ENCODE data around the gene CCDC60.

Gene CCDC60

GRCh38 chr12:119363037-119363436 is 28.5 kb downstream of the CCDC60 start:
- H3K4me1 ChIP-seq (ENCODE audit: control insufficient read depth in 1 of 2, insufficient read depth in 2 of 2, low read length in 2 of 2), result no peaks in the 10 kb centered on the region
- H3K18ac ChIP-seq (ENCODE audit: low read length), result no peak overlapping the region
- H3K79me2 ChIP-seq (ENCODE audit: control insufficient read depth, insufficient read depth, low read length, poor library complexity), result no peaks in the 10 kb centered on the region
- H3K23ac ChIP-seq (ENCODE audit: low read length), result no peak overlapping the region
- no peak overlapping the region for H3K27ac ChIP-seq (ENCODE audit: low read depth, low read length)
- H2BK5ac ChIP-seq (ENCODE audit: low read depth, low read length, poor library complexity), result no peak overlapping the region
- no peaks in the 10 kb centered on the region for H3K79me1 ChIP-seq (ENCODE audit: low read length)
- H3K4me3 ChIP-seq (ENCODE audit: low read depth, low read length), result no peak overlapping the region
- H3K4ac ChIP-seq (ENCODE audit: low read depth, low read length), result no peak overlapping the region
- H3K9me3 ChIP-seq (ENCODE audit: insufficient read depth, low read depth, low read length), result no peaks in the 10 kb centered on the region
- no peak overlapping the region for H4K12ac ChIP-seq (ENCODE audit: low read depth, low read length)
- H2BK120ac ChIP-seq (ENCODE audit: insufficient read depth, low read length, poor library complexity), result no peak overlapping the region
- H3K9ac ChIP-seq (ENCODE audit: low read length), result no peak overlapping the region
- WGBS (ENCODE audit: extremely low coverage, insufficient coverage, insufficient read length), result no CpG with 5 or more reads among the region's 4 CpGs
- DNase-seq, result no peak
- H3K27me3 ChIP-seq (ENCODE audit: insufficient read depth, low read length), result no peaks in the 10 kb centered on the region
- H4K8ac ChIP-seq (ENCODE audit: low read depth, low read length), result no peak overlapping the region
- H3K36me3 ChIP-seq (ENCODE audit: control insufficient read depth in 1 of 2, insufficient read depth in 2 of 2, low read length in 2 of 2), result no peaks in the 10 kb centered on the region
- H3K4me2 ChIP-seq (ENCODE audit: low read length), result no peak overlapping the region
- H2AK5ac ChIP-seq (ENCODE audit: low read length), result no peak overlapping the region
- H3K14ac ChIP-seq (ENCODE audit: low read length), result no peak overlapping the region
- no peak overlapping the region for H2AFZ ChIP-seq (ENCODE audit: insufficient read depth, low read length, poor library complexity)
- no peak overlapping the region for H4K91ac ChIP-seq (ENCODE audit: low read depth, low read length)
- no peak overlapping the region for H2BK12ac ChIP-seq (ENCODE audit: low read length)

GRCh38 chr12:119363490-119363889 is 29.0 kb downstream of the CCDC60 start:
- no peaks in the 10 kb centered on the region for H3K36me3 ChIP-seq (ENCODE audit: control insufficient read depth in 1 of 2, insufficient read depth in 2 of 2, low read length in 2 of 2)
- H4K12ac ChIP-seq (ENCODE audit: low read depth, low read length), result no peak overlapping the region
- H3K4me2 ChIP-seq (ENCODE audit: low read length), result no peak overlapping the region
- no peaks in the 10 kb centered on the region for H3K79me1 ChIP-seq (ENCODE audit: low read length)
- no CpG with 5 or more reads among the region's 1 CpG for WGBS (ENCODE audit: extremely low coverage, insufficient coverage, insufficient read length)
- no peak overlapping the region for H3K23ac ChIP-seq (ENCODE audit: low read length)
- no peaks in the 10 kb centered on the region for H3K9me3 ChIP-seq (ENCODE audit: insufficient read depth, low read depth, low read length)
- no peak overlapping the region for H2AFZ ChIP-seq (ENCODE audit: insufficient read depth, low read length, poor library complexity)
- H4K8ac ChIP-seq (ENCODE audit: low read depth, low read length), result no peak overlapping the region
- H2BK12ac ChIP-seq (ENCODE audit: low read length), result no peak overlapping the region
- no peak overlapping the region for H3K9ac ChIP-seq (ENCODE audit: low read length)
- no peak overlapping the region for H3K14ac ChIP-seq (ENCODE audit: low read length)
- H3K18ac ChIP-seq (ENCODE audit: low read length), result no peak overlapping the region
- no peak overlapping the region for H2AK5ac ChIP-seq (ENCODE audit: low read length)
- no peak overlapping the region for H2BK5ac ChIP-seq (ENCODE audit: low read depth, low read length, poor library complexity)
- H3K79me2 ChIP-seq (ENCODE audit: control insufficient read depth, insufficient read depth, low read length, poor library complexity), result no peaks in the 10 kb centered on the region
- no peaks in the 10 kb centered on the region for H3K27me3 ChIP-seq (ENCODE audit: insufficient read depth, low read length)
- no peak for DNase-seq
- H3K27ac ChIP-seq (ENCODE audit: low read depth, low read length), result no peak overlapping the region
- H3K4ac ChIP-seq (ENCODE audit: low read depth, low read length), result no peak overlapping the region
- no peaks in the 10 kb centered on the region for H3K4me1 ChIP-seq (ENCODE audit: control insufficient read depth in 1 of 2, insufficient read depth in 2 of 2, low read length in 2 of 2)
- H3K4me3 ChIP-seq (ENCODE audit: low read depth, low read length), result no peak overlapping the region
- no peak overlapping the region for H2BK120ac ChIP-seq (ENCODE audit: insufficient read depth, low read length, poor library complexity)
- H4K91ac ChIP-seq (ENCODE audit: low read depth, low read length), result no peak overlapping the region

GRCh38 chr12:119365451-119365850 is 30.9 kb downstream of the CCDC60 start:
- no peak overlapping the region for H3K18ac ChIP-seq (ENCODE audit: low read length)
- H2AK5ac ChIP-seq (ENCODE audit: low read length), result no peak overlapping the region
- no peak overlapping the region for H2BK12ac ChIP-seq (ENCODE audit: low read length)
- H3K4ac ChIP-seq (ENCODE audit: low read depth, low read length), result no peak overlapping the region
- no peak overlapping the region for H2BK5ac ChIP-seq (ENCODE audit: low read depth, low read length, poor library complexity)
- no peak for DNase-seq
- WGBS (ENCODE audit: extremely low coverage, insufficient coverage, insufficient read length), result no CpG with 5 or more reads among the region's 3 CpGs
- no peak overlapping the region for H2AFZ ChIP-seq (ENCODE audit: insufficient read depth, low read length, poor library complexity)
- H4K91ac ChIP-seq (ENCODE audit: low read depth, low read length), result no peak overlapping the region
- no peak overlapping the region for H4K8ac ChIP-seq (ENCODE audit: low read depth, low read length)
- no peaks in the 10 kb centered on the region for H3K9me3 ChIP-seq (ENCODE audit: insufficient read depth, low read depth, low read length)
- no peak overlapping the region for H3K9ac ChIP-seq (ENCODE audit: low read length)
- H4K12ac ChIP-seq (ENCODE audit: low read depth, low read length), result no peak overlapping the region
- H3K4me3 ChIP-seq (ENCODE audit: low read depth, low read length), result no peak overlapping the region
- H3K23ac ChIP-seq (ENCODE audit: low read length), result no peak overlapping the region
- H3K79me2 ChIP-seq (ENCODE audit: control insufficient read depth, insufficient read depth, low read length, poor library complexity), result no peaks in the 10 kb centered on the region
- no peak overlapping the region for H3K27ac ChIP-seq (ENCODE audit: low read depth, low read length)
- H3K14ac ChIP-seq (ENCODE audit: low read length), result no peak overlapping the region
- H3K79me1 ChIP-seq (ENCODE audit: low read length), result no peaks in the 10 kb centered on the region
- H3K36me3 ChIP-seq (ENCODE audit: control insufficient read depth in 1 of 2, insufficient read depth in 2 of 2, low read length in 2 of 2), result no peaks in the 10 kb centered on the region
- H3K4me1 ChIP-seq (ENCODE audit: control insufficient read depth in 1 of 2, insufficient read depth in 2 of 2, low read length in 2 of 2), result peaks cover 3 to 4% of the 10 kb centered on the region in 2 experiments
- no peak overlapping the region for H3K4me2 ChIP-seq (ENCODE audit: low read length)
- H2BK120ac ChIP-seq (ENCODE audit: insufficient read depth, low read length, poor library complexity), result no peak overlapping the region
- H3K27me3 ChIP-seq (ENCODE audit: insufficient read depth, low read length), result no peaks in the 10 kb centered on the region

- Histone ChIP-seq H3K9me3 (ENCODE audit: insufficient read depth, low read depth, low read length) (no peaks in the 10 kb centered on the region), H2AFZ (ENCODE audit: insufficient read depth, low read length, poor library complexity) (no peak overlapping the region), H2BK120ac (ENCODE audit: insufficient read depth, low read length, poor library complexity) (no peak overlapping the region), H3K4me3 (ENCODE audit: low read depth, low read length) (no peak overlapping the region), H4K91ac (ENCODE audit: low read depth, low read length) (no peak overlapping the region), H3K23ac (ENCODE audit: low read length) (no peak overlapping the region), H2BK12ac (ENCODE audit: low read length) (no peak overlapping the region), H3K27me3 (ENCODE audit: insufficient read depth, low read length) (no peaks in the 10 kb centered on the region), H3K79me1 (ENCODE audit: low read length) (no peaks in the 10 kb centered on the region), H4K12ac (ENCODE audit: low read depth, low read length) (no peak overlapping the region), H3K4me1 (ENCODE audit: control insufficient read depth in 1 of 2, insufficient read depth in 2 of 2, low read length in 2 of 2) (peaks cover 3 to 4% of the 10 kb centered on the region in 2 experiments), H4K8ac (ENCODE audit: low read depth, low read length) (no peak overlapping the region), H3K4me2 (ENCODE audit: low read length) (no peak overlapping the region), H2AK5ac (ENCODE audit: low read length) (no peak overlapping the region), H3K4ac (ENCODE audit: low read depth, low read length) (no peak overlapping the region), H3K14ac (ENCODE audit: low read length) (no peak overlapping the region), H2BK5ac (ENCODE audit: low read depth, low read length, poor library complexity) (no peak overlapping the region), H3K36me3 (ENCODE audit: control insufficient read depth in 1 of 2, insufficient read depth in 2 of 2, low read length in 2 of 2) (no peaks in the 10 kb centered on the region), H3K9ac (ENCODE audit: low read length) (no peak overlapping the region), H3K18ac (ENCODE audit: low read length) (no peak overlapping the region), H3K27ac (ENCODE audit: low read depth, low read length) (no peak overlapping the region), H3K79me2 (ENCODE audit: control insufficient read depth, insufficient read depth, low read length, poor library complexity) (no peaks in the 10 kb centered on the region)
- WGBS (ENCODE audit: extremely low coverage, insufficient coverage, insufficient read length), result no CpG with 5 or more reads among the region's 6 CpGs
- DNase-seq, result no peak
Measured at GRCh38 chr12:119366007-119366406, 31.5 kb downstream of the CCDC60 start.
